Stimulated activated effector memory CD8-positive, alpha-beta T cell treated with anti-CD3 and anti-CD28 coated beads, Interleukin-12 subunit alpha, Interleukin-12 subunit beta, amount 100 ng/mL, for 72 hours (primary cell): Measurements from ENCODE around the gene GDI1.

ENCODE experiments used
- ATAC-seq: fragments of 150-1000 bp; cut with Tn5 transposase; 2 replicates; pipeline ENCODE4 v1.10.0; 2021
- DNase-seq, 2 donors: peaks; one replicate each; pipeline ENCODE4 v3.0.0; 2021 to 2022; ENCODE audit warnings: low spot score in 2 of 2
- H3K27ac Mint-ChIP-seq: one replicate; pipeline ENCODE4 v1.8.0; 2022; ENCODE audit warnings: mild to moderate bottlenecking, mixed read lengths
- H3K36me3 Mint-ChIP-seq: one replicate; pipeline ENCODE4 v1.8.0; 2022; ENCODE audit warnings: mild to moderate bottlenecking, mixed read lengths
- H3K4me1 Mint-ChIP-seq: one replicate; pipeline ENCODE4 v1.8.0; 2022; ENCODE audit warnings: mixed read lengths
- H3K4me3 Mint-ChIP-seq: one replicate; pipeline ENCODE4 v1.8.0; 2022; ENCODE audit warnings: mild to moderate bottlenecking, mixed read lengths
- H3K9me3 Mint-ChIP-seq: one replicate; pipeline ENCODE4 v1.8.0; 2022; ENCODE audit warnings: mixed read lengths

Gene GDI1

GRCh38 chrX:154486052-154486395, 49.1 kb downstream of the GDI1 start:
- no peak overlapping the region for H3K27ac Mint-ChIP-seq
- peaks cover 33% of the 10 kb centered on the region for H3K4me1 Mint-ChIP-seq
- ATAC-seq (peak; percentile 4), DNase-seq (peak; percentile 9 to 64)
- H3K36me3 Mint-ChIP-seq: peaks cover 38% of the 10 kb centered on the region
- H3K9me3 Mint-ChIP-seq: no peaks in the 10 kb centered on the region
- H3K4me3 Mint-ChIP-seq: peak overlapping the region; percentile 65

DNA sequence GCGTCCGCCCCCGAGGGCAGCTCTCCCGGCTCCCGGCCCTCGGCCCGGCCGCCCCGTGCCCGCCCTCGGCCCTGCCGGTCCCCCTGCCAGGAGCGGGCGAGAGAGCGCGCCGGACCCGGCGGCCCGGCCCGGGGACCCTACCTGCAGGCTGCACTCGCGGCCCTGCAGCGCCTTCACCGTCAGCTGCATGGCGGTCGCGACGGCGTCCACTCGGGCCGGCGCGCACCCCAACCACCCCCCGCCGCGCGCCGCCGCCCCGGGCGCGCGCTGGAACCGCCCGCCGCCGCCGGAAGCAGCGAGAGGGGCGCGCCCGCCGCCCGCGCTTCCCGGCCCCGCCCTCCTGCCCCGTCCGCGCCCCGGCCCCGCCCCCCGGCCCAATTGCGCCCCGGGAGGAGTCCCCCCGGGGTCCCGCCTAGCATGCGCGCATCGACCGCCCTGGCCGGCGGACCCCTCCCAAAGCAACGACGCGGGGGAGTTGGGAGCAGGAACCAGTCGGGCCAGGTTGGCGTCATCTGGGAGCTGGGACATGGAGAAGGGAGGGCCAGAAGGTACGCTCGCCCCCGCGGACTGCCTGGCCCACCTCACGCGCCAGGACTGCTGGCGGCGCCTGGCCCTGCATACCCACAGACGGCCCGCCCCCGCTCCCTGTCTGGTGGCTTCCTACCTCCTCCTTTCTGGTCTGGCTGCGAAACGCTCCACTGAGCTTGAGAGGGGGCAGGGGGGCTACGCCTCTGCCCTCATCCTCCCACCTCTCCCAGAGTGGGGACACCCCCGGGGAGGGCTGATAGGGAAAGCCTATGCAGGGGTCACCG, 49.6 kb downstream of the GDI1 start, which contains the start of gene UBL4A:
UBL4A (minus strand) TSS at position 220 of the 812 bp plus-strand sequence; CDS start at position 189, 31 bp downstream.
- H3K27ac Mint-ChIP-seq: peak within 1 kb of the TSS; percentile 85
- no peaks in the 10 kb centered on the region for H3K9me3 Mint-ChIP-seq
- peak; percentile 46 to 73 for DNase-seq

GRCh38 chrX:154487518-154488290, 50.8 kb downstream of the GDI1 start:
- Mint-ChIP-seq H3K27ac (peak overlapping the region; percentile 20), H3K36me3 (peaks cover 32% of the 10 kb centered on the region), H3K9me3 (no peaks in the 10 kb centered on the region), H3K4me3 (peak overlapping the region; percentile 65), H3K4me1 (peaks cover 38% of the 10 kb centered on the region)
- ATAC-seq (no peak), DNase-seq (no peak)

More for the DNA sequence above, 49.6 kb downstream of the GDI1 start, which contains the start of gene UBL4A:
- Mint-ChIP-seq H3K4me1 (peaks cover 38% of the 10 kb centered on the region), H3K36me3 (peaks cover 38% of the 10 kb centered on the region), H3K4me3 (peak within 1 kb of the TSS; percentile 65)
- ATAC-seq: peak; percentile 43

DNA sequence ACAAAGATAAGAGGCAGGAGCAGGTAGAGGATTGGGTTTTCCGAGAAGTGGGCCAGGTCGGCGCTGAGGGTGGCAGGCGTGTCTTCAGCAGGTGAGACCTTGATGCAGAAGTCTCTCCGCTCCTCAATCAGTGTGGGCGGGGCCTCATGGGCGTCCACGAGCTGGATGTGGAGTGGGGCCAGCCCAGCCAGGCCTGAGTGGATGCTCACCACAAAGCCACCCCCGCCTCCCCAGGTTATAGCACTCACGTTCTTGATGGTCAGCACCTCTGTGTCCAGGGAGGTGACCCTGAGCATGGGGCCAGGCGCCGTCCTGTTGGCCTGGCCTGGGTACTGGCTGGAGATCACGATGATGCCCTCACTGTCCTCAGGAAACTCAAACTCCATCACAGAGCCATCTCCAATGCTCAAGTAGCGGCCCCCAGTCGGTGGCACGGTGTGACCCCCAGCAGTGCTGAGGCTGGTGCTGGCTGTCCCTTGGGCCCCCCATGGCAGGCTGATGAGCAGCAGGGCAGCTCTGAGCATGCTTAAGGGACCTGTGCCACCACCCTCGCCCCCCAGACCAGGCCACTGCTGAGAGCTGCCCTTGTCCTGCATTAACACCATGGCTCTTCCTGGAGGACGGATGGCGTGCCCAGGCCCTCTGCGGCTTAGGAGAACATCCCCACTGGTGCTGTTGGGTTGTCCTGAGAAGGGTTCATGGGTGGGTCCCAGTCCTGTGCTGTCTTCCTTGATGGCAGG, 51.6 kb downstream of the GDI1 start:
- Mint-ChIP-seq H3K27ac (peak overlapping the region; percentile 20), H3K9me3 (no peaks in the 10 kb centered on the region), H3K36me3 (peaks cover 27% of the 10 kb centered on the region), H3K4me3 (peak overlapping the region; percentile 88), H3K4me1 (peaks cover 31% of the 10 kb centered on the region)
- ATAC-seq (no peak), DNase-seq (no peak)

DNA sequence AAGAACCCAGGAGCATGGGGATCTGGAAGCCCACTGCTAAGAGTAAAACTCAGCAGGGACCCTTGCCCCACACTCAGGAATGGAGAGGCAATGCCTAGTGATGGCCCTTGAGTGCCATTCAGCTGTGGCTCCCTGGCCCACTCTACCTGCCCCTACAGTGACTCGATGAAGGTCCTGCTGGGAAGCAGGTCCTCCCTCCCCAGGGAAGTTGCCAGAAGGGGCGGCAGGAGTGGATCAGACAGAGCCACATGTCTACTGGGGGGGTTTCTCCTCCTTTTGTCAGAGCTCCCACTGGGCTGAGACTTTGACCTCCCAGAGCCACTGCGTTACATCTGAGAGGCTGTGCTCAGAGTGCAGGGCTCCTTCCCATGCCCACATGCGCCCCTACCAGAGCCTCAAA, 52.2 kb downstream of the GDI1 start:
- Mint-ChIP-seq H3K4me1 (peaks cover 30% of the 10 kb centered on the region), H3K36me3 (peaks cover 20% of the 10 kb centered on the region), H3K27ac (peak overlapping the region; percentile 79), H3K9me3 (no peaks in the 10 kb centered on the region), H3K4me3 (peak overlapping the region; percentile 88)
- no peak for ATAC-seq
- no peak for DNase-seq

DNA sequence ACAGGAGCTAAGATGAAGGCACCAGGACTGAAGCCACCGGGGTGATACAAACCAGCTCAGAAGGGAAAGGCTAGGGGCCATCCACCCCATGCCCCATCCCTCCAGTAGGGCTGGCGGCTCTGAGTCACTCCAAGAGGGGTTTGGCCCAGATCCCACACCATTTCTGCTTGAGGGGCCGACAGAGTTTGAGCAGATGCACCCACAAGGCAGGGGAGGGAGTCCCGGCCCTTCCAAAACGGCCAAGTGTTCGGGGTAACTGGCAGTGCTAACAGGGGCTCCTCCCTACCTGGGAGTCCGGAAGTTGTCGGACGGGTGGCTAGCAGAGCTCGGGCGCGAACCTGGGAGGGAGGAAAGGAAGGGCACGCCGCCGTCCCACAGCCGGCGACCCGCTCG, 53.1 kb downstream of the GDI1 start:
- ATAC-seq: peak; percentile 40
- H3K36me3 Mint-ChIP-seq: peaks cover 12% of the 10 kb centered on the region
- peak; percentile 12 to 69 for DNase-seq
- peak overlapping the region; percentile 79 for H3K27ac Mint-ChIP-seq
- peaks cover 30% of the 10 kb centered on the region for H3K4me1 Mint-ChIP-seq
- H3K4me3 Mint-ChIP-seq: peak overlapping the region; percentile 88
- H3K9me3 Mint-ChIP-seq: no peaks in the 10 kb centered on the region

GRCh38 chrX:154490414-154491083, 53.6 kb downstream of the GDI1 start, which contains the start of gene SLC10A3:
Gene SLC10A3 (minus strand): TSS chrX:154490629. CDS start chrX:154488940, 1,689 bp downstream.
- Mint-ChIP-seq H3K4me1 (peaks cover 30% of the 10 kb centered on the region), H3K27ac (peak within 1 kb of the TSS; percentile 79), H3K9me3 (no peaks in the 10 kb centered on the region), H3K36me3 (peaks cover 12% of the 10 kb centered on the region), H3K4me3 (peak within 1 kb of the TSS; percentile 88)
- DNase-seq: peak; percentile 69 to 87
- ATAC-seq: peak; percentile 92
